Activated naive CD8-positive, alpha-beta T cell (primary cell): ENCODE data around the gene CTU1.

Source experiments
- H3K27ac Mint-ChIP-seq: one replicate; pipeline ENCODE4 v1.8.0; 2021; ENCODE audit warnings: mixed read lengths
- H3K27me3 Mint-ChIP-seq: one replicate; pipeline ENCODE4 v1.8.0; 2021; ENCODE audit warnings: mixed read lengths
- H3K36me3 Mint-ChIP-seq: one replicate; pipeline ENCODE4 v1.8.0; 2021; ENCODE audit warnings: mixed read lengths
- H3K4me1 Mint-ChIP-seq: one replicate; pipeline ENCODE4 v1.8.0; 2021; ENCODE audit warnings: low read depth, mixed read lengths
- H3K4me3 Mint-ChIP-seq: one replicate; pipeline ENCODE4 v1.8.0; 2021; ENCODE audit warnings: mild to moderate bottlenecking, mixed read lengths
- H3K9me3 Mint-ChIP-seq: one replicate; pipeline ENCODE4 v1.8.0; 2021; ENCODE audit warnings: low read depth, mixed read lengths

Gene CTU1

GRCh38 chr19:51066393-51067186, 41.6 kb downstream of the CTU1 start:
- Mint-ChIP-seq H3K9me3 (no peaks in the 10 kb centered on the region), H3K36me3 (no peaks in the 10 kb centered on the region), H3K27ac (no peak overlapping the region), H3K27me3 (peaks cover 23% of the 10 kb centered on the region), H3K4me3 (no peak overlapping the region), H3K4me1 (peaks cover 5% of the 10 kb centered on the region)

DNA sequence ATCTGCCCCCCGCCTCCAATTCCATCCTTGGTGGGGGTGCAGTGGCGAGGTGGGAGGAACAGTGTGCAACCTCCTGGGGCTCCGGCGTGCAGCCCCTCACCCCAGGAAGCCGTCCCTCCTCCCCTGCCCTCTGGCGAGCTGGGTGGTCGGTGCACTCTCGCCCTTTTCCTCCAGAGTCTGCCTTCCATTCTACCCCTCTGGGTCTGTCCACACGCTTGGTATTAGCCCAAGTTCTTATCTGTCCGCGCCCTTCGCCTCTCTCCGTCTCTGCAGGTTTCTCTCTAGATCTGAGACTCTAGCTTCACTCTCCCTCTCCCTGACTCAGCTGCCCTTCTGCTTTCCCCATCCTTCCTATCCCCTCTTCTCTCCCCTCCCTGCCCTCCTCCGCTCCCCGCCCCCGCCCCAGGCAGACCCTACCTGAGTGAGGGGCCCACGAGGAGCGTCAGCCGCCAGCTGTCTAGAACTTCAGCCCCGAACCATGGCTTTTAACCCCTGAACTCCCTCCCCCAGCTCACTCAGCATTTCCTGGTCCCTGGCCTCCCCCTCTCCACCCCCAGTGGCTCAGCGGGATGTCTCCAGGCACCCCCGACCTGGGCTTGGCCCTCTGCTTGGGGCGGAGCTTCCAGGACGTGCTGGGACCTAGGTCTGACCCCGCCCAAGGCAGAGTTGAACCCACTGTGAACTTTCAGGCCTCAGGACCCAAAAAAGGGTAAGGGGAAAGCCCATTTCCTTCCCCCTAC, 42.8 kb downstream of the CTU1 start:
- Mint-ChIP-seq H3K36me3 (no peaks in the 10 kb centered on the region), H3K4me1 (peaks cover 5% of the 10 kb centered on the region), H3K9me3 (no peaks in the 10 kb centered on the region), H3K27me3 (peaks cover 32% of the 10 kb centered on the region), H3K4me3 (peak overlapping the region; percentile 75), H3K27ac (no peak overlapping the region)

- H3K4me1 Mint-ChIP-seq: peaks cover 5% of the 10 kb centered on the region
- H3K4me3 Mint-ChIP-seq: peak within 1 kb of the TSS; percentile 75
- H3K27ac Mint-ChIP-seq: no peak within 1 kb of the TSS
- no peaks in the 10 kb centered on the region for H3K9me3 Mint-ChIP-seq
- H3K27me3 Mint-ChIP-seq: peaks cover 32% of the 10 kb centered on the region
- H3K36me3 Mint-ChIP-seq: no peaks in the 10 kb centered on the region
These were observed 43.5 kb downstream of the CTU1 start, which contains the start of gene KLK13 for GRCh38 chr19:51064534-51065220. KLK13 (minus strand) TSS chr19:51065092; CDS start chr19:51065067, 25 bp downstream.

- H3K9me3 Mint-ChIP-seq: no peaks in the 10 kb centered on the region
These were observed 44.5 kb downstream of the CTU1 start for GRCh38 chr19:51063664-51064063.

GRCh38 chr19:51060973-51061372, 47.2 kb downstream of the CTU1 start:
- Mint-ChIP-seq H3K9me3 (no peaks in the 10 kb centered on the region), H3K27me3 (peaks cover 23% of the 10 kb centered on the region), H3K4me1 (peaks cover 5% of the 10 kb centered on the region), H3K36me3 (no peaks in the 10 kb centered on the region), H3K27ac (no peak overlapping the region), H3K4me3 (no peak overlapping the region)

More at GRCh38 chr19:51063664-51064063, 44.5 kb downstream of the CTU1 start:
- Mint-ChIP-seq H3K4me3 (peak overlapping the region; percentile 60), H3K27me3 (peaks cover 32% of the 10 kb centered on the region), H3K27ac (no peak overlapping the region), H3K36me3 (no peaks in the 10 kb centered on the region), H3K4me1 (peaks cover 5% of the 10 kb centered on the region)

DNA sequence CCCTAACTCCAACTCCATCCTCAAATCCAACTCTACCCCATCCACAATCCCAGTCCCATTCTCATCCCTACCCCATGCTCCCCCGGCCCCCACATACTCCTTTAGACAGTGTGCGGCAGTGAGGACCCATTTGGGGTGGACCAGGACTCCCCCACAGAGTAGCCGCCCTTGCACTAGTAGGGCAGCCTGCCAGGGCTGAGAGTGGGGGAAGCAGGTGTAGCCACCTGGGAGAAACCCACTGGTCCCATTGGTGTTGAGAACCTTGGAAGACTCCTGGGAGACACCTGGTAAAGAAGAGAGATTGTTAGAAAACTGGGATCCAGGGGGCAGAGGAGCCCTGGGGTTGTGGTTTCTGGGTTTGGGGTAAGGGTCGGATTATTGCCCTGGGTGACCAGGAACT, 47.9 kb downstream of the CTU1 start:
- Mint-ChIP-seq H3K4me1 (peaks cover 4% of the 10 kb centered on the region), H3K4me3 (no peak overlapping the region), H3K9me3 (no peaks in the 10 kb centered on the region), H3K36me3 (no peaks in the 10 kb centered on the region), H3K27ac (no peak overlapping the region), H3K27me3 (peaks cover 21% of the 10 kb centered on the region)

DNA sequence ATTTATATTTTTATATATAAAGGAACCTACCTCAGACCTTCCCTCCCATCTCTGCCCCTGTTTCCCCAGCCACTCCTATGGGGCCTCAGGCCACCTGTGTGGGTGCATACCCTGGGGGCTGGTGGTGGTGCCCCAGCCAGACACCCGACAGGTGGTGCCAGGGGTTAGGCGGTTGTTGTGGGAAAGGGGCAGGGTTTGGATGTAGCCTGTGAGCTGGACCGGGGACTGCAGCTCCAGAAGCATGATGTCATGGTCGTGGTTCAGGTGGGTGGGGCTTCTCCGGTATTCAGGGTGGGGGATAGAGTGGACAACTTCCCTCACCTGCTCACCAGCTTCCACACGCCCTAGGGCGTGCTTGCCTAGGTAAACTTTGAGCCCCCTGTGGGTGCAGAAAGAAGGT, 48.5 kb downstream of the CTU1 start:
- Mint-ChIP-seq H3K27me3 (peaks cover 20% of the 10 kb centered on the region), H3K4me3 (no peak overlapping the region), H3K4me1 (peaks cover 3% of the 10 kb centered on the region), H3K9me3 (no peaks in the 10 kb centered on the region), H3K36me3 (no peaks in the 10 kb centered on the region), H3K27ac (no peak overlapping the region)

- no peak overlapping the region for H3K27ac Mint-ChIP-seq
- no peaks in the 10 kb centered on the region for H3K4me1 Mint-ChIP-seq
- H3K9me3 Mint-ChIP-seq: no peaks in the 10 kb centered on the region
These were observed 52.3 kb downstream of the CTU1 start for GRCh38 chr19:51055866-51056265.

More at GRCh38 chr19:51055866-51056265, 52.3 kb downstream of the CTU1 start:
- Mint-ChIP-seq H3K27me3 (peaks cover 23% of the 10 kb centered on the region), H3K36me3 (no peaks in the 10 kb centered on the region), H3K4me3 (no peak overlapping the region)
